H1 (cell line): ENCODE data around the gene EOLA1. TPM values are rescaled to one million over a fixed set of nuclear protein-coding genes. Genes with fewer than 3 reads are reported as not detected.

Experiments used
- CTCF ChIA-PET: fragments of 300-600 bp; sonication (Branson Sonifier 250); formaldehyde crosslinking; loops from one replicate; lab custom pipeline; 2021; ENCODE audit not compliant: partially characterized antibody; lab: Charles Lee
- POLR2A ChIA-PET: fragments of 300-600 bp; sonication (Branson Sonifier 250); formaldehyde crosslinking; loops from one replicate; lab custom pipeline; 2021; ENCODE audit warnings: inconsistent platforms; ENCODE audit not compliant: partially characterized antibody; lab: Charles Lee
- DNase-seq, 2 experiments: peaks; one replicate each; pipeline versions ENCODE4 v3.0.0 to v3.0.0-alpha.2; 2010 to 2022; ENCODE audit warnings: low spot score in 2 of 2, low read depth in 1 of 2, mixed read lengths in 1 of 2
- FAIRE-seq: peaks from 2 replicates; lab custom pipeline; 2011; peaks lifted over from hg19 to GRCh38; lab: Jason Lieb, UNC
- H2AFZ ChIP-seq: 2 replicates; pipeline ENCODE4 v1.8.1; 2012; ENCODE audit warnings: low read length, inconsistent platforms
- H2AK5ac ChIP-seq: 2 replicates; pipeline ENCODE4 v1.6.1; 2013; ENCODE audit warnings: low read depth, low read length
- H2BK120ac ChIP-seq: replicated peaks from 2 replicates; pipeline ENCODE3; 2013; ENCODE audit warnings: low read depth, low read length, inconsistent platforms
- H2BK12ac ChIP-seq: 2 replicates; pipeline ENCODE4 v1.6.1; 2013; ENCODE audit warnings: low read depth, low read length
- H2BK15ac ChIP-seq: 2 replicates; pipeline ENCODE4 v1.6.1; 2013; ENCODE audit warnings: low read length
- H2BK20ac ChIP-seq: 2 replicates; pipeline ENCODE4 v1.6.1; 2013; ENCODE audit warnings: low read length
- H2BK5ac ChIP-seq: 2 replicates; pipeline ENCODE4 v1.6.1; 2013; ENCODE audit warnings: low read depth, low read length
- H3K14ac ChIP-seq: 2 replicates; pipeline ENCODE4 v1.6.1; 2013; ENCODE audit warnings: inconsistent platforms; ENCODE audit not compliant: insufficient read length
- H3K18ac ChIP-seq: 2 replicates; pipeline ENCODE4 v1.6.1; 2013; ENCODE audit warnings: low read length; ENCODE audit errors: extremely low read depth
- H3K23ac ChIP-seq: 2 replicates; pipeline ENCODE4 v1.6.1; 2013; ENCODE audit warnings: inconsistent platforms; ENCODE audit not compliant: insufficient read length
- H3K23me2 ChIP-seq: 2 replicates; pipeline ENCODE4 v1.6.1; 2013; ENCODE audit warnings: low read depth, low read length
- H3K27ac ChIP-seq: 2 replicates; pipeline ENCODE4 v1.6.1; 2011; ENCODE audit warnings: low read depth, low read length, inconsistent platforms
- H3K27me3 ChIP-seq, 4 experiments: replicated peaks in 1 of 4; 1 replicate in 1 of 4; 2 replicates in 3 of 4; pipeline versions ENCODE4 v1.6.1 to v1.8.1; 2011 to 2013; ENCODE audit warnings: low read length in 3 of 4, mild to moderate bottlenecking in 3 of 4, inconsistent platforms in 2 of 4, mixed read lengths in 2 of 4, moderate library complexity in 1 of 4; ENCODE audit not compliant: control insufficient read depth in 3 of 4, insufficient read depth in 3 of 4; ENCODE audit errors: extremely low read depth in 1 of 4
- H3K36me3 ChIP-seq, 4 experiments: 2 replicates each; pipeline versions ENCODE4 v1.6.1 to v1.8.1; 2011 to 2013; ENCODE audit warnings: mild to moderate bottlenecking in 4 of 4, low read length in 3 of 4, moderate library complexity in 2 of 4, control low read depth in 1 of 4, inconsistent platforms in 1 of 4; ENCODE audit not compliant: insufficient read depth in 4 of 4, control insufficient read depth in 2 of 4
- H3K4ac ChIP-seq: replicated peaks from 2 replicates; pipeline ENCODE3; 2013; ENCODE audit warnings: low read length, low read depth, mixed read lengths, inconsistent platforms; ENCODE audit not compliant: insufficient read length
- H3K4me1 ChIP-seq, 4 experiments: replicated peaks in 1 of 4; 1 replicate in 1 of 4; 2 replicates in 3 of 4; pipeline versions ENCODE4 v1.6.1 to v1.8.1; 2011 to 2013; ENCODE audit warnings: low read length in 3 of 4, inconsistent platforms in 2 of 4, mixed read lengths in 1 of 4; ENCODE audit not compliant: insufficient read depth in 4 of 4, control insufficient read depth in 3 of 4
- H3K4me2 ChIP-seq, 2 experiments: 2 replicates each; pipeline versions ENCODE4 v1.6.1 to v1.8.1; 2011 to 2013; ENCODE audit warnings: low read depth in 2 of 2, low read length in 2 of 2, control low read depth in 1 of 2, inconsistent platforms in 1 of 2, mild to moderate bottlenecking in 1 of 2; ENCODE audit not compliant: insufficient read depth in 1 of 2
- H3K4me3 ChIP-seq, 4 experiments: fragments of 200-600, 300-600 bp in 1 of 4; sonication (generic), shearing (Covaris generic), sonication (Bioruptor Twin) in 1 of 4; 2 replicates each; pipeline versions ENCODE4 v1.5.1 to v1.8.1; 2011 to 2016; ENCODE audit warnings: low read length in 4 of 4, low read depth in 3 of 4, control low read depth in 2 of 4, inconsistent platforms in 2 of 4, mild to moderate bottlenecking in 2 of 4, mixed read lengths in 1 of 4, moderate library complexity in 1 of 4; ENCODE audit not compliant: insufficient read depth in 2 of 4; ENCODE audit errors: extremely low read depth in 1 of 4
- H3K56ac ChIP-seq: replicated peaks from 2 replicates; pipeline ENCODE3; 2013; ENCODE audit warnings: low read depth, mild to moderate bottlenecking, mixed read lengths, low read length, inconsistent platforms; ENCODE audit not compliant: insufficient read length
- H3K79me1 ChIP-seq: 2 replicates; pipeline ENCODE4 v1.6.1; 2013; ENCODE audit warnings: low read depth, low read length, control low read depth
- H3K79me2 ChIP-seq, 2 experiments: 2 replicates each; pipeline versions ENCODE4 v1.6.1 to v1.8.1; 2012 to 2013; ENCODE audit warnings: low read length in 2 of 2, mild to moderate bottlenecking in 2 of 2, inconsistent platforms in 1 of 2; ENCODE audit not compliant: insufficient read depth in 2 of 2, control insufficient read depth in 1 of 2
- H3K9ac ChIP-seq, 4 experiments: replicated peaks in 1 of 4; 1 replicate in 1 of 4; 2 replicates in 3 of 4; pipeline versions ENCODE4 v1.6.1 to v1.8.1; 2011 to 2013; ENCODE audit warnings: low read depth in 3 of 4, low read length in 3 of 4, control low read depth in 2 of 4, mild to moderate bottlenecking in 2 of 4, moderate library complexity in 2 of 4, inconsistent platforms in 1 of 4; ENCODE audit errors: extremely low read depth in 1 of 4
- H3K9me3 ChIP-seq, 2 experiments: 2 replicates each; pipeline versions ENCODE4 v1.6.1 to v1.8.1; 2012 to 2013; ENCODE audit warnings: mild to moderate bottlenecking in 2 of 2, moderate library complexity in 2 of 2, control low read depth in 1 of 2, inconsistent platforms in 1 of 2, low read depth in 1 of 2, low read length in 1 of 2, mixed read lengths in 1 of 2; ENCODE audit not compliant: insufficient read depth in 2 of 2
- H4K20me1 ChIP-seq, 2 experiments: replicated peaks in 1 of 2; 2 replicates each; pipeline versions ENCODE3 to v1.8.1; 2011 to 2013; ENCODE audit warnings: inconsistent platforms in 2 of 2, low read length in 2 of 2, mild to moderate bottlenecking in 1 of 2; ENCODE audit not compliant: insufficient read depth in 2 of 2, control insufficient read depth in 1 of 2
- H4K5ac ChIP-seq: 2 replicates; pipeline ENCODE4 v1.6.1; 2013; ENCODE audit warnings: low read length, low read depth, mixed read lengths, inconsistent platforms; ENCODE audit not compliant: insufficient read length
- H4K8ac ChIP-seq: 2 replicates; pipeline ENCODE4 v1.8.0; 2013; ENCODE audit warnings: mild to moderate bottlenecking, moderate library complexity, low read length, inconsistent platforms; ENCODE audit not compliant: insufficient read depth; ENCODE audit errors: extremely low read depth
- H4K91ac ChIP-seq: replicated peaks from 2 replicates; pipeline ENCODE3; 2013; ENCODE audit warnings: low read length, mixed read lengths, inconsistent platforms; ENCODE audit not compliant: insufficient read length
- TCF12 ChIP-seq: IDR thresholded peaks from 2 replicates; pipeline ENCODE4 v1.6.1; 2011; ENCODE audit warnings: low read depth, mild to moderate bottlenecking, low read length
- WGBS, 2 experiments: shearing (Covaris generic) in 1 of 2; methylation state at CpG; one replicate each; pipeline versions ENCODE4 v1.1.6 to v1.1.7; 2013 to 2015; ENCODE audit warnings: low lambda C conversion rate in 2 of 2, mixed read lengths in 2 of 2, inconsistent platforms in 1 of 2, low coverage in 1 of 2, missing lambda C conversion rate in 1 of 2; ENCODE audit not compliant: insufficient replicate concordance in 2 of 2, insufficient coverage in 1 of 2, insufficient read length in 1 of 2; ENCODE audit errors: extremely low coverage in 1 of 2, missing lambda C conversion rate in 1 of 2; 5-methylcytosine and 5-hydroxymethylcytosine counted together
- polyA plus RNA-seq, 7 experiments: library from polyadenylated mRNA; depleted of rRNA in 3 of 7; stranded (reverse) in 5 of 7; unstranded in 2 of 7; fragments of >200 nt in 5 of 7; fragments of 200-250 nt in 2 of 7; gene quantifications; 1 replicate in 5 of 7; 2 replicates in 1 of 7; 4 replicates in 1 of 7; pipeline versions ENCODE4 v1.2.1 to v1.2.3, GENCODE V29; 2011 to 2013; ENCODE audit warnings: missing spikeins in 2 of 7, mixed read lengths in 2 of 7
- total RNA-seq: library from RNA; stranded (reverse); fragmentation: NEBNext Ultra II Directional; extraction: Animal tissue kit (Norgen Biotek cat#: 25700); gene quantifications from 2 replicates; pipeline ENCODE4 v1.2.1, GENCODE V29; 2021

Gene EOLA1
- total and polyA plus RNA-seq, 2 of the 8 experiments (the other 6 are each of a cell fraction or from before 2014, with no cell fraction given): 5.4 to 7.6 TPM

- no peak overlapping the region for H3K56ac ChIP-seq
- no peak overlapping the region for H2BK12ac ChIP-seq
- H4K8ac ChIP-seq: no peak overlapping the region
- H3K79me2 ChIP-seq: no peaks in the 10 kb centered on the region
- FAIRE-seq (no peak), DNase-seq (no peak)
- 100% methylated on average over 2 of the region's 2 CpGs; no CpG with 5 or more reads in 1 of the 2 experiments for WGBS, 2 experiments
- no peak overlapping the region for H2BK5ac ChIP-seq
- no peak overlapping the region for H3K4me2 ChIP-seq
- H3K23ac ChIP-seq: no peak overlapping the region
- ChIA-PET POLR2A (interaction anchor here (0.9 kb wide), 1 partner anchor 13 kb away, joined by 3 read pairs; the partner anchor contains the start of gene IDS), CTCF (no interaction called here)
- H2AK5ac ChIP-seq: no peak overlapping the region
- no peaks in the 10 kb centered on the region for H3K27me3 ChIP-seq
- no peak overlapping the region for H3K27ac ChIP-seq
- peaks cover 0 to 7% (median 3%) of the 10 kb centered on the region in 4 experiments; a peak in 5 of 8 replicates for H3K36me3 ChIP-seq
- H3K4me3 ChIP-seq: no peak overlapping the region
- H3K4me1 ChIP-seq: no peaks in the 10 kb centered on the region
- H2BK120ac ChIP-seq: no peak overlapping the region
- H4K5ac ChIP-seq: no peak overlapping the region
- no peak overlapping the region for H3K4ac ChIP-seq
- no peaks in the 10 kb centered on the region for H3K79me1 ChIP-seq
- no peak overlapping the region for H3K14ac ChIP-seq
- H4K20me1 ChIP-seq: no peaks in the 10 kb centered on the region
- no peaks in the 10 kb centered on the region for H3K23me2 ChIP-seq
- no peak for TF ChIP-seq TCF12
- no peak overlapping the region for H3K18ac ChIP-seq
- no peak overlapping the region for H2AFZ ChIP-seq
- H2BK20ac ChIP-seq: no peak overlapping the region
- no peaks in the 10 kb centered on the region for H3K9me3 ChIP-seq
- no peak overlapping the region for H4K91ac ChIP-seq
- H3K9ac ChIP-seq: no peak overlapping the region
- no peak overlapping the region for H2BK15ac ChIP-seq
Observed at GRCh38 chrX:149491812-149492211, 49.0 kb upstream of the EOLA1 start.
